ENCODE data around the gene KY.

Gene KY

DNA sequence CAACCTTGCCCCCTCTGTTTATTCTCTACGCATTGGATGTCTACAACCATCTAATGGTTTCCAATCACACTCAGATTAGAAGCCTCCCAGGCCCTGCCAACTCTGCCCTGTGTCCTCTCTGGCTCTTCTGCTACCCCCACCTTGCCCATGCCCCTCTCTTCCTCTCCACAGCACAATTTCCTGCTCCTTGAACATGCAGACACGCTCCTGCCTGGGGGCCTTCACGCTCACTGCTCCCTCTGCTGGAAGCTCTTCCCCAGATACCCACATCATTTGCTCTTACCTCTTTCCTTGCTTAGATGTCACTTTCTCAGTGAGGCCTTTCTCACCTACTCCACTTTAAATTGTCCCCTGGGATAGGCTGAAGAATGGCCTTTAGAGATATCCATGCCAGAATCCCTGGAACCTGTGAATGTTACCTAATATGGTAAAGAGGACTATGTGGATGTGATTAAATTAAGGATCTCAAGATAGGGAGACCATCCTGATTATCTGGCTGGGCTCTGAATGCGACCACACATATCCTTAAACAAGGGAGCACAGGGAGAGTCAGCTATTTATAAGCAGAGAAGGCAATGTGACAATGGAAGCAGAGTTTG lies 9.9 kb downstream of the KY start:
- ATAC-seq: peak; percentile 74
- TF ChIP-seq ZNF70 (CRISPR knock-in tag; IDR thresholded peaks at IDR 0.05): no peak
- TF ChIP-seq PPARA (CRISPR knock-in tag; IDR thresholded peaks at IDR 0.05; ENCODE audit: borderline replicate concordance): no peak
- TF ChIP-seq ISL1 (CRISPR knock-in tag; IDR thresholded peaks at IDR 0.05): no peak
- no peak for TF ChIP-seq GLIS3 (CRISPR knock-in tag; IDR thresholded peaks at IDR 0.05)
- no peak for TF ChIP-seq ZC3H10 (CRISPR knock-in tag; IDR thresholded peaks at IDR 0.05)
- TF ChIP-seq OSR1 (CRISPR knock-in tag; IDR thresholded peaks at IDR 0.05): no peak
- TF ChIP-seq ZNF565 (CRISPR knock-in tag; conservative IDR thresholded peaks at IDR 0.05; ENCODE audit: low read depth): no peak
- TF ChIP-seq ZFP3 (CRISPR knock-in tag; IDR thresholded peaks at IDR 0.05): no peak
- TF ChIP-seq, protein P1, sequence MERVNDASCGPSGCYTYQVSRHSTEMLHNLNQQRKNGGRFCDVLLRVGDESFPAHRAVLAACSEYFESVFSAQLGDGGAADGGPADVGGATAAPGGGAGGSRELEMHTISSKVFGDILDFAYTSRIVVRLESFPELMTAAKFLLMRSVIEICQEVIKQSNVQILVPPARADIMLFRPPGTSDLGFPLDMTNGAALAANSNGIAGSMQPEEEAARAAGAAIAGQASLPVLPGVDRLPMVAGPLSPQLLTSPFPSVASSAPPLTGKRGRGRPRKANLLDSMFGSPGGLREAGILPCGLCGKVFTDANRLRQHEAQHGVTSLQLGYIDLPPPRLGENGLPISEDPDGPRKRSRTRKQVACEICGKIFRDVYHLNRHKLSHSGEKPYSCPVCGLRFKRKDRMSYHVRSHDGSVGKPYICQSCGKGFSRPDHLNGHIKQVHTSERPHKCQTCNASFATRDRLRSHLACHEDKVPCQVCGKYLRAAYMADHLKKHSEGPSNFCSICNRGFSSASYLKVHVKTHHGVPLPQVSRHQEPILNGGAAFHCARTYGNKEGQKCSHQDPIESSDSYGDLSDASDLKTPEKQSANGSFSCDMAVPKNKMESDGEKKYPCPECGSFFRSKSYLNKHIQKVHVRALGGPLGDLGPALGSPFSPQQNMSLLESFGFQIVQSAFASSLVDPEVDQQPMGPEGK (CRISPR knock-in tag; IDR thresholded peaks at IDR 0.05; ENCODE audit: borderline replicate concordance): no peak
- no peak for TF ChIP-seq BACH2 (CRISPR knock-in tag; IDR thresholded peaks at IDR 0.05; ENCODE audit: borderline replicate concordance)
- no peak for TF ChIP-seq ZFP30 (CRISPR knock-in tag; IDR thresholded peaks at IDR 0.05)
- TF ChIP-seq, protein P2, sequence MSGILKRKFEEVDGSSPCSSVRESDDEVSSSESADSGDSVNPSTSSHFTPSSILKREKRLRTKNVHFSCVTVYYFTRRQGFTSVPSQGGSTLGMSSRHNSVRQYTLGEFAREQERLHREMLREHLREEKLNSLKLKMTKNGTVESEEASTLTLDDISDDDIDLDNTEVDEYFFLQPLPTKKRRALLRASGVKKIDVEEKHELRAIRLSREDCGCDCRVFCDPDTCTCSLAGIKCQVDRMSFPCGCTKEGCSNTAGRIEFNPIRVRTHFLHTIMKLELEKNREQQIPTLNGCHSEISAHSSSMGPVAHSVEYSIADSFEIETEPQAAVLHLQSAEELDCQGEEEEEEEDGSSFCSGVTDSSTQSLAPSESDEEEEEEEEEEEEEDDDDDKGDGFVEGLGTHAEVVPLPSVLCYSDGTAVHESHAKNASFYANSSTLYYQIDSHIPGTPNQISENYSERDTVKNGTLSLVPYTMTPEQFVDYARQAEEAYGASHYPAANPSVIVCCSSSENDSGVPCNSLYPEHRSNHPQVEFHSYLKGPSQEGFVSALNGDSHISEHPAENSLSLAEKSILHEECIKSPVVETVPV (CRISPR knock-in tag; IDR thresholded peaks at IDR 0.05): no peak

DNA sequence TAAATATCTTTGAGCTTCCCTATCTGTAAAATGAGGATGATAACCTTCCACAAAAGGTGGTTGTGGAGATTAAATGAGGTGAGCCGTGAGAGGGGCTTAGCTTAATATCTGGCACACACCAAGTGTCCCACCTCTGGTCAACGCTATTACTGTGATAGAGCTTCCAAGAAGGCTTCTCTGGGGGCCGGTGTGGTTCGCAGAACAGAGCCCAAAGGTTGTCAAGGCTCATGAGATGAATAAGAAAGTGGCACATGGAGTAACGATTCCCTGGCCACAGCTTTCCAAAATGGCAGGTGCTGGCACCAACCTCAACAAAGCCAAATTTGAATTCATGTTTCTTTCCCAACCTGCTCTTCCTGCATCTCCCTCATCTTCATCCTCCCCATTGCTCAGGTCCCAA lies 10.4 kb downstream of the KY start:
- TF ChIP-seq ZNF565 (CRISPR knock-in tag; conservative IDR thresholded peaks at IDR 0.05; ENCODE audit: low read depth) (no peak), ZNF70 (CRISPR knock-in tag; IDR thresholded peaks at IDR 0.05) (no peak), ISL1 (CRISPR knock-in tag; IDR thresholded peaks at IDR 0.05) (no peak), TCF4 (CRISPR knock-in tag; IDR thresholded peaks at IDR 0.05; ENCODE audit: borderline replicate concordance) (no peak), ZNF8 (CRISPR knock-in tag; IDR thresholded peaks at IDR 0.05) (no peak), GLIS3 (CRISPR knock-in tag; IDR thresholded peaks at IDR 0.05) (no peak), ZFP30 (CRISPR knock-in tag; IDR thresholded peaks at IDR 0.05) (no peak), PPARA (CRISPR knock-in tag; IDR thresholded peaks at IDR 0.05; ENCODE audit: borderline replicate concordance) (no peak), TOX (CRISPR knock-in tag; IDR thresholded peaks at IDR 0.05; ENCODE audit: borderline replicate concordance) (no peak), ESRRG (CRISPR knock-in tag; IDR thresholded peaks at IDR 0.05) (no peak), SNAI2 (CRISPR knock-in tag; IDR thresholded peaks at IDR 0.05) (no peak), CSDC2 (CRISPR knock-in tag; IDR thresholded peaks at IDR 0.05) (no peak), OSR1 (CRISPR knock-in tag; IDR thresholded peaks at IDR 0.05) (no peak), ZFP3 (CRISPR knock-in tag; IDR thresholded peaks at IDR 0.05) (no peak), ARNTL (CRISPR knock-in tag; IDR thresholded peaks at IDR 0.05; ENCODE audit: borderline replicate concordance, low read depth) (no peak), BACH2 (CRISPR knock-in tag; IDR thresholded peaks at IDR 0.05; ENCODE audit: borderline replicate concordance) (no peak)
- TF ChIP-seq, protein P3, sequence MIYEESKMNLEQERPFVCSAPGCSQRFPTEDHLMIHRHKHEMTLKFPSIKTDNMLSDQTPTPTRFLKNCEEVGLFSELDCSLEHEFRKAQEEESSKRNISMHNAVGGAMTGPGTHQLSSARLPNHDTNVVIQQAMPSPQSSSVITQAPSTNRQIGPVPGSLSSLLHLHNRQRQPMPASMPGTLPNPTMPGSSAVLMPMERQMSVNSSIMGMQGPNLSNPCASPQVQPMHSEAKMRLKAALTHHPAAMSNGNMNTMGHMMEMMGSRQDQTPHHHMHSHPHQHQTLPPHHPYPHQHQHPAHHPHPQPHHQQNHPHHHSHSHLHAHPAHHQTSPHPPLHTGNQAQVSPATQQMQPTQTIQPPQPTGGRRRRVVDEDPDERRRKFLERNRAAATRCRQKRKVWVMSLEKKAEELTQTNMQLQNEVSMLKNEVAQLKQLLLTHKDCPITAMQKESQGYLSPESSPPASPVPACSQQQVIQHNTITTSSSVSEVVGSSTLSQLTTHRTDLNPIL (CRISPR knock-in tag; IDR thresholded peaks at IDR 0.05; ENCODE audit: low read depth): no peak
- TF ChIP-seq, protein P4, sequence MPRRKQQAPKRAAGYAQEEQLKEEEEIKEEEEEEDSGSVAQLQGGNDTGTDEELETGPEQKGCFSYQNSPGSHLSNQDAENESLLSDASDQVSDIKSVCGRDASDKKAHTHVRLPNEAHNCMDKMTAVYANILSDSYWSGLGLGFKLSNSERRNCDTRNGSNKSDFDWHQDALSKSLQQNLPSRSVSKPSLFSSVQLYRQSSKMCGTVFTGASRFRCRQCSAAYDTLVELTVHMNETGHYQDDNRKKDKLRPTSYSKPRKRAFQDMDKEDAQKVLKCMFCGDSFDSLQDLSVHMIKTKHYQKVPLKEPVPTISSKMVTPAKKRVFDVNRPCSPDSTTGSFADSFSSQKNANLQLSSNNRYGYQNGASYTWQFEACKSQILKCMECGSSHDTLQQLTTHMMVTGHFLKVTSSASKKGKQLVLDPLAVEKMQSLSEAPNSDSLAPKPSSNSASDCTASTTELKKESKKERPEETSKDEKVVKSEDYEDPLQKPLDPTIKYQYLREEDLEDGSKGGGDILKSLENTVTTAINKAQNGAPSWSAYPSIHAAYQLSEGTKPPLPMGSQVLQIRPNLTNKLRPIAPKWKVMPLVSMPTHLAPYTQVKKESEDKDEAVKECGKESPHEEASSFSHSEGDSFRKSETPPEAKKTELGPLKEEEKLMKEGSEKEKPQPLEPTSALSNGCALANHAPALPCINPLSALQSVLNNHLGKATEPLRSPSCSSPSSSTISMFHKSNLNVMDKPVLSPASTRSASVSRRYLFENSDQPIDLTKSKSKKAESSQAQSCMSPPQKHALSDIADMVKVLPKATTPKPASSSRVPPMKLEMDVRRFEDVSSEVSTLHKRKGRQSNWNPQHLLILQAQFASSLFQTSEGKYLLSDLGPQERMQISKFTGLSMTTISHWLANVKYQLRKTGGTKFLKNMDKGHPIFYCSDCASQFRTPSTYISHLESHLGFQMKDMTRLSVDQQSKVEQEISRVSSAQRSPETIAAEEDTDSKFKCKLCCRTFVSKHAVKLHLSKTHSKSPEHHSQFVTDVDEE (CRISPR knock-in tag; IDR thresholded peaks at IDR 0.05): no peak
- no peak for ATAC-seq

DNA sequence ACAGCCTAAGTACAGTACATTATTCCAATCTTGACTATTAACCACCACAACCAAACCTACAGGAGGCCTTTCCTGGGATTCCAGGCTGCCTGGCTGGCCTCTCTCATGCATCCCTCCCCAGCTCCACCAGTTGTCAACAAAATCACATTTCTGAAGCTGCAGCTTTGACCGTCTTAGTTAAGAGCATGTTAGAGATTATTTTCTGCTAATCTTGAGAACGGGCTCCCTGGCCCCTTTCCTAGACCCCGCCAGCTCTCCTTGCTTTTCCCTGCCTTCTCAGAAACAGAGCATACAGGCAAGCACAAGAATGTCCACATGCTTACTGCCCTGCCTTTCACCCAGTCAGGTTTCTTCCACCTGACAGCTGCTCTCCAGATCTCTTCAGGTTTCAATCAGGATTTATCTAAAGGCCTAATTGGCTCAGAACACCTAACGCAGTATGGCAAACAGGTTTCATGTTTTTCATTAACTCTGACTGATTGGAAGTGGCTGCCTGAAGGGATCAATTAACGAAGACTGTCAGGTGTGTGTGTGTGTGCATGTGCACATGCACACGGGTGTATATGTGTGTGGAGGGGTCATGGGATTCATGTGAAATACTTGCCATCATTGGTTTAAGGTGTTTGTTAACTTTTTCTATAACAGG lies 12.3 kb downstream of the KY start:
- TF ChIP-seq, protein P1 (CRISPR knock-in tag; IDR thresholded peaks at IDR 0.05; ENCODE audit: borderline replicate concordance): no peak
- TF ChIP-seq BACH2 (CRISPR knock-in tag; IDR thresholded peaks at IDR 0.05; ENCODE audit: borderline replicate concordance) (no peak), CSDC2 (CRISPR knock-in tag; IDR thresholded peaks at IDR 0.05) (no peak), SNAI2 (CRISPR knock-in tag; IDR thresholded peaks at IDR 0.05) (no peak)
- ATAC-seq: no peak

Data from SK-N-SH treated with all-trans-retinoic acid at 6 μM for 48 hours (cell line).